Right ventricle myocardium inferior (tissue), 1 donor: ENCODE results near the gene SRRD. TPM values are rescaled to one million over a fixed set of nuclear protein-coding genes. Genes with fewer than 3 reads are reported as not detected.
"Not testable (repeated sequence)": the region's sequence is repeated elsewhere in the genome, so short reads cannot be mapped to it uniquely, and the experiment has no call there.

ENCODE experiments used
- ATAC-seq: fragments of 200-7000 bp; cut with Tn5 transposase; one replicate; pipeline ENCODE4 v1.9.1; 2020; ENCODE audit warnings: mild to moderate bottlenecking, moderate library complexity
- DNase-seq: peaks from one replicate; pipeline ENCODE4 v3.0.0; 2021; ENCODE audit errors: missing footprints
- intact Hi-C: fragments of 100-400 bp; cut with DNase I; formaldehyde crosslinking; loops from one replicate; pipeline ENCODE4 v1.11.0; 2022
- total RNA-seq: library from RNA; stranded (reverse); fragmentation: NEBNext Ultra II Directional; extraction: Animal tissue kit (Norgen Biotek cat#: 25700); gene quantifications from one replicate; pipeline ENCODE4 v1.2.1, GENCODE V29; 2021
- donor health status: DM: no; HTN: yes; CAD: no; lungs with severe emphysema.

Gene SRRD
- total RNA-seq, 1 donor from 2014 or later = 20.9 TPM

- ATAC-seq = peak; percentile 92
- DNase-seq = no peak
- intact Hi-C loops = loop anchor here (1.0 kb wide), 1 partner anchor 85 kb away; no protein-coding TSS in a partner anchor
Observed at GRCh38 chr22:26502688-26503561, 19.2 kb downstream of the SRRD start.

- intact Hi-C loops = loop anchor here (1.0 kb wide), 1 partner anchor 85 kb away; no protein-coding TSS in a partner anchor
- peak; percentile 49 for ATAC-seq
- no peak for DNase-seq
Observed at GRCh38 chr22:26503758-26504157, 20.1 kb downstream of the SRRD start.

- intact Hi-C loops = no loop called here
- no peak for ATAC-seq
- no peak for DNase-seq
Observed at GRCh38 chr22:26508148-26508547, 24.5 kb downstream of the SRRD start.

GRCh38 chr22:26512149-26512793 is 28.6 kb downstream of the SRRD start, which contains the start of gene TFIP11:
Gene TFIP11, minus strand, starts transcription at chr22:26512473. Its CDS starts 2,201 bp downstream, at chr22:26510272.
- ATAC-seq = peak; percentile 97
- intact Hi-C loops = no loop called here
- peak; percentile 98 for DNase-seq

GRCh38 chr22:26513838-26514237 is 30.2 kb downstream of the SRRD start:
- intact Hi-C loops = no loop called here
- ATAC-seq = no peak
- no peak for DNase-seq

GRCh38 chr22:26514419-26515161 is 30.9 kb downstream of the SRRD start:
- intact Hi-C loops = no loop called here

GRCh38 chr22:26515931-26516330 is 32.3 kb downstream of the SRRD start:
- DNase-seq (no peak), ATAC-seq (no peak)
- intact Hi-C loops = no loop called here

More at GRCh38 chr22:26514419-26515161, 30.9 kb downstream of the SRRD start:
- no peak for DNase-seq
- no peak for ATAC-seq

- ATAC-seq = no peak
- intact Hi-C loops = no loop called here
- DNase-seq = no peak
Observed at GRCh38 chr22:26516503-26516902, 32.8 kb downstream of the SRRD start.

GRCh38 chr22:26517429-26517828 is 33.8 kb downstream of the SRRD start:
- intact Hi-C loops = no loop called here

GRCh38 chr22:26522012-26522411 is 38.3 kb downstream of the SRRD start:
- intact Hi-C loops = no loop called here
- DNase-seq (no peak), ATAC-seq (no peak)

More at GRCh38 chr22:26517429-26517828, 33.8 kb downstream of the SRRD start:
- no peak for ATAC-seq
- DNase-seq = no peak

- intact Hi-C loops = no loop called here
- ATAC-seq = no peak
- DNase-seq = no peak
Observed at GRCh38 chr22:26522592-26522991, 38.9 kb downstream of the SRRD start.

- no peak for ATAC-seq
- no peak for DNase-seq
- intact Hi-C loops = no loop called here
Observed at GRCh38 chr22:26524870-26525269, 41.2 kb downstream of the SRRD start.

GRCh38 chr22:26525946-26526564 is 42.4 kb downstream of the SRRD start:
- no peak for DNase-seq
- intact Hi-C loops = no loop called here
- no peak for ATAC-seq

GRCh38 chr22:26527167-26527566 is 43.5 kb downstream of the SRRD start:
- no peak for ATAC-seq
- intact Hi-C loops = no loop called here
- no peak for DNase-seq

GRCh38 chr22:26527574-26528465 is 44.1 kb downstream of the SRRD start:
- ATAC-seq = peak; percentile 91
- no peak for DNase-seq
- intact Hi-C loops = loop anchor here (2.0 kb wide), 1 partner anchor 17 kb away; no protein-coding TSS in a partner anchor

- DNase-seq, ATAC-seq: not testable (repeated sequence)
- intact Hi-C loops = loop anchor here (2.0 kb wide), 1 partner anchor 16 kb away; no protein-coding TSS in a partner anchor
Observed at GRCh38 chr22:26528518-26528917, 44.8 kb downstream of the SRRD start.

GRCh38 chr22:26529345-26529744 is 45.7 kb downstream of the SRRD start:
- intact Hi-C loops = loop anchor here (2.0 kb wide), 1 partner anchor 15 kb away; no protein-coding TSS in a partner anchor
- ATAC-seq = no peak
- no peak for DNase-seq
